ENCODE measurements around the gene TSPAN5.

- no peak for TF ChIP-seq POLR2A (IDR thresholded peaks at IDR 0.05; ENCODE audit: low read depth, low read length)
- TF ChIP-seq POLR2AphosphoS5 (IDR thresholded peaks at IDR 0.05; ENCODE audit: low read depth, low read length): no peak
- no peak for TF ChIP-seq TAF1 (IDR thresholded peaks at IDR 0.05; ENCODE audit: low read depth, low read length)
- TF ChIP-seq SPI1 (IDR thresholded peaks at IDR 0.05; ENCODE audit: low read depth, low read length): no peak
- no peak for TF ChIP-seq PAX5 (IDR thresholded peaks at IDR 0.05; ENCODE audit: insufficient read depth, low read length, severe bottlenecking)
- TF ChIP-seq POU2F2 (IDR thresholded peaks at IDR 0.05; ENCODE audit: low read depth, low read length): no peak
Measured at GRCh38 chr4:98474408-98474844, 184.0 kb downstream of the TSPAN5 start.
